ENCODE data around the gene KIF1A.
"Not testable (repeated sequence)": the region's sequence is repeated elsewhere in the genome, so short reads cannot be mapped to it uniquely, and the experiment has no call there.

DNA sequence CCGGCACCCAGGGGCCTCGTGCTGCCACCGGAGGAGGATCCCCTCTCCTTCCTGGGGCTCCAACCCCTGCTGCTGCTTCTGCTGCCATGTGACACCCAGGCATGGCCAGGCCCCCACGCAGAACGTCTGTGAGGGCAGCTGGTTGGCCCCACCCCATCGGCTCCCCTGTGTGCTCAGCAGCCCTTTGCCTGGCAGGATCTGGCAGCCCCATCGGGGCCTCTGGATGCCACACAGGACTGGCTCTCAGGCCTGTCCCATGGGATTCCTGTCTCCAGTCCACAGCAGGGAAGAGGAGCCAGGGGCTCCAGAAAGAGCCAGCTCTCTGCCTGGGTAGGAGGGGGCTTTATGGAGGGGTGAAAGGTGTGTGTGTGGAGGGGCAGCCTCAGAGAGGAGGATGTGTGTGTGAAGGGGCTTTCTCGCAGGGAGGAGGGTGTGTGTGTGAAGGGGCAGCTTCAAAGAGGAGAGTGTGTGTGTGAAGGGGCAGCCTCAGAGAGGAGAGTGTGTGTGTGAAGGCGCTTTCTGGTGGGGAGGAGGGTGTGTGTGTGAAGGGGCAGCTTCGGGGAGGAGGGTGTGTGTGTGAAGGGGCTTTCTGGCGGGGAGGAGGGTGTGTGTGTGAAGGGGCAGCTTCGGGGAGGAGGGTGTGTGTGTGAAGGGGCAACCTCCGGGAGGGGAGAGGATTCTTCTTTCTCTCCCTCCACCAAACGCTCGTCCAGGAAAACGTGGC, 145.4 kb downstream of the KIF1A start:
- TF ChIP-seq, protein P1, sequence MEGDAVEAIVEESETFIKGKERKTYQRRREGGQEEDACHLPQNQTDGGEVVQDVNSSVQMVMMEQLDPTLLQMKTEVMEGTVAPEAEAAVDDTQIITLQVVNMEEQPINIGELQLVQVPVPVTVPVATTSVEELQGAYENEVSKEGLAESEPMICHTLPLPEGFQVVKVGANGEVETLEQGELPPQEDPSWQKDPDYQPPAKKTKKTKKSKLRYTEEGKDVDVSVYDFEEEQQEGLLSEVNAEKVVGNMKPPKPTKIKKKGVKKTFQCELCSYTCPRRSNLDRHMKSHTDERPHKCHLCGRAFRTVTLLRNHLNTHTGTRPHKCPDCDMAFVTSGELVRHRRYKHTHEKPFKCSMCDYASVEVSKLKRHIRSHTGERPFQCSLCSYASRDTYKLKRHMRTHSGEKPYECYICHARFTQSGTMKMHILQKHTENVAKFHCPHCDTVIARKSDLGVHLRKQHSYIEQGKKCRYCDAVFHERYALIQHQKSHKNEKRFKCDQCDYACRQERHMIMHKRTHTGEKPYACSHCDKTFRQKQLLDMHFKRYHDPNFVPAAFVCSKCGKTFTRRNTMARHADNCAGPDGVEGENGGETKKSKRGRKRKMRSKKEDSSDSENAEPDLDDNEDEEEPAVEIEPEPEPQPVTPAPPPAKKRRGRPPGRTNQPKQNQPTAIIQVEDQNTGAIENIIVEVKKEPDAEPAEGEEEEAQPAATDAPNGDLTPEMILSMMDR (IDR thresholded peaks at IDR 0.05; ENCODE audit: poor library complexity, severe bottlenecking): not testable (repeated sequence)
- TF ChIP-seq EZH2 (IDR thresholded peaks at IDR 0.05; ENCODE audit: borderline replicate concordance, insufficient read depth, low read length, poor library complexity, severe bottlenecking); EP300 (conservative IDR thresholded peaks at IDR 0.05; ENCODE audit: poor library complexity, severe bottlenecking); SMC3 (conservative IDR thresholded peaks at IDR 0.05; ENCODE audit: poor library complexity); RAD21 (conservative IDR thresholded peaks at IDR 0.05); POLR2AphosphoS5 (IDR thresholded peaks at IDR 0.05); TAF1 (IDR thresholded peaks at IDR 0.05; ENCODE audit: low read depth): not testable (repeated sequence)
- TF ChIP-seq, protein P2, sequence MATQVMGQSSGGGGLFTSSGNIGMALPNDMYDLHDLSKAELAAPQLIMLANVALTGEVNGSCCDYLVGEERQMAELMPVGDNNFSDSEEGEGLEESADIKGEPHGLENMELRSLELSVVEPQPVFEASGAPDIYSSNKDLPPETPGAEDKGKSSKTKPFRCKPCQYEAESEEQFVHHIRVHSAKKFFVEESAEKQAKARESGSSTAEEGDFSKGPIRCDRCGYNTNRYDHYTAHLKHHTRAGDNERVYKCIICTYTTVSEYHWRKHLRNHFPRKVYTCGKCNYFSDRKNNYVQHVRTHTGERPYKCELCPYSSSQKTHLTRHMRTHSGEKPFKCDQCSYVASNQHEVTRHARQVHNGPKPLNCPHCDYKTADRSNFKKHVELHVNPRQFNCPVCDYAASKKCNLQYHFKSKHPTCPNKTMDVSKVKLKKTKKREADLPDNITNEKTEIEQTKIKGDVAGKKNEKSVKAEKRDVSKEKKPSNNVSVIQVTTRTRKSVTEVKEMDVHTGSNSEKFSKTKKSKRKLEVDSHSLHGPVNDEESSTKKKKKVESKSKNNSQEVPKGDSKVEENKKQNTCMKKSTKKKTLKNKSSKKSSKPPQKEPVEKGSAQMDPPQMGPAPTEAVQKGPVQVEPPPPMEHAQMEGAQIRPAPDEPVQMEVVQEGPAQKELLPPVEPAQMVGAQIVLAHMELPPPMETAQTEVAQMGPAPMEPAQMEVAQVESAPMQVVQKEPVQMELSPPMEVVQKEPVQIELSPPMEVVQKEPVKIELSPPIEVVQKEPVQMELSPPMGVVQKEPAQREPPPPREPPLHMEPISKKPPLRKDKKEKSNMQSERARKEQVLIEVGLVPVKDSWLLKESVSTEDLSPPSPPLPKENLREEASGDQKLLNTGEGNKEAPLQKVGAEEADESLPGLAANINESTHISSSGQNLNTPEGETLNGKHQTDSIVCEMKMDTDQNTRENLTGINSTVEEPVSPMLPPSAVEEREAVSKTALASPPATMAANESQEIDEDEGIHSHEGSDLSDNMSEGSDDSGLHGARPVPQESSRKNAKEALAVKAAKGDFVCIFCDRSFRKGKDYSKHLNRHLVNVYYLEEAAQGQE (IDR thresholded peaks at IDR 0.05; ENCODE audit: borderline replicate concordance): not testable (repeated sequence)
